HL-60/S4 treated with retinoic acid at 250 ng/mL for 4 days and 3 days (cell line): ENCODE measurements around the gene SELENOV.

ENCODE experiments used
- in situ Hi-C: fragments of 300-500 bp; cut with MboI; formaldehyde crosslinking; loops from 2 replicates; pipeline ENCODE4 v1.7.0; 2022; ENCODE audit warnings: low sequenced_read_pairs

Gene SELENOV

DNA sequence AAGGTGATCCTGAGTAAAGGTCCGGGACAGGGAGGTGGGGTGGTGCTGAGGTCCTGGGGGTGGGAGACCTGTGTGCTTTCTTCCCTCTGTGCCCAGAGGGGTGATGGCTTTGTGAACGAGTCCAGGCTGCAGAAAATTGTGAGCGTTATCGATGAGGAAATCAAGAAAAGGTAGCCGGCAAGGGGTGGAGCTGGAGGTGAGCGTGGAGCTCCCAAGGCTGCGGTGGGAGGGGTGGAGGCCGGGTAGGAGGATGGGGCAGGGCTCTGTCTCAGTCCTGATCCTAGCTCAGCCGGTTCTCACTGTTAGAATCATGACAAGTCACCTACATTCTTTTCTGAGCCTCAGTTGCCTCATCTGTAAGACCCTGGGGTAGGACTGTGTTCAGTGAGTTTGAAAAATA is 4.0 kb downstream of the SELENOV start:
- in situ Hi-C loops: no loop called here

DNA sequence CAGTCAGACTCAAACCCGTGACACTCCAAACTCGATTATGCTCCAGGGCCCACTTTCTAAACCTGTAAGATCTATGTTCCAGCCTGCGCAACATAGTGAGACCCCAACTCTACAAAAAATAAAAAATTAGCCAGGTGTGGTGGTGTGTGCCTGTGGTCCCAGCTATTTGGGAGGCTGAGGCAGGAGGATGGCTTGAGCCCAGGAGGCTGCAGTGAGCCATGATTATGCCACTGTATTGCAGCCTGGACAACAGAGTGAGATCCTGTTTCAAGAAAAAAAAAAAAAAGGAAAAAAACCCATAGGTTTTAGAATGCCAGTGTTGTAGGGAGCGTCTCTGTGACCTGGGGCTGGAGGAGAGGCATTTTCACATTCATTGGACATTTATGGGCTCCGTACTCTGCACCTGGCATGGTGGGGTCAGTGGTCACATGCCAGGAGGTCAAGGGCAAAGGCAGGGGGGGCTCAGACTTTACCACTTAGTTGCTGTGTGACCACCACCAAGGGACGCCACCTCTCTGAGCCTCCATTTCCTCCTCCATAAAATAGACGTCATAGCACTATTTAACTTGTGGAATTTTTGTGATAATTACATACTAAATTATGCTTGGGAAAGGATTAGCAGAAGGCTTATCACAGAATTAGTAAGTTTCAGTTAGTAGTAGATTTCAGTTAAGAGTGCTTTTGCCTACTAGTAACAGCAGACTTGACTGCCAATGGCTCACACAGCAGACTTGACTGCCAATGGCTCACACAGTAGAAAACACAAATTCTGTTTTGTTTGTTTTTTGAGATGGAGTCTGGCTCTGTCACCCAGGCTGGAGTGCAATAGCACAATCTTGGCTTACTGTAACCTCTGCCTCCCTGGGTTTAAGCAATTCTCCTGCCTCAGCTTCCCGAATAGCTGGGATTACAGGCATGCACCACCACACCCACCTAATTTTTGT is 5.9 kb downstream of the SELENOV start:
- in situ Hi-C loops: no loop called here

DNA sequence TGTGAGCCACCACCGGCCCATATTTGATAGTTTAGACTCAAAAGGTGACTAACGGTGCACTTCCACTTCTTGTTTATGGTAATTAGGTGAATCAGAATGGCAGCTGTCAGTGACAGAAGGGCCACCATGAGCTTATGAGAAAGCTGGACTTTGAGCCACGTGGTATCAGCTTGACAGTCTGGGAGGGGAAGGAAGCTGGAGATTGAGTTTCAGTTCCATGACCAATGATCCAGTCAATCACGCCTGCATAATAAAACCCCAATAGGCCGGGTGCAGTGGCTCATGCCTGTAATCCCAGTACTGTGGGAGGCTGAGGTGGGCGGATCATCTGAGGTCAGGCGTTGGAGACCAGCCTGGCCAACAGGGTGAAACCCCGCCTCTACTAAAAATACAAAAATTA is 9.6 kb downstream of the SELENOV start:
- in situ Hi-C loops: no loop called here

DNA sequence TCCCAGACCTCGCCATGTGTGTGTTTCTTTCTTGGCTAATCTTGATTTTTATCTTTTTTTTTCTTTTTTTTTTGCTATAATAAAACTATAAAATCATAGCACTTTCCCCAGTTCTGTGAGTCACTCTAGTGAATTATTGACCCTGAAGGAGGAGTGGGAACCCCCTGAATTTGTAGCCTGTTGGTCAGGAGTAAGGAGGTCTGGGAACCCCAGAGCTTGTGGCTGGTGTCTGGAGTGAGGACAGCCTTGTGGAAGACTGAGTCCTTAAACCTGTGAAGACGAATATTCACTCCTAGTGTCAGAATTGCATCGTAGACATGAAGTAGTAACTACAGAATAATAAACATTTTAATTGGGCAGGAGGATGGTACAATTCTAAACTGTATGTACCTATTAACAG is 10.3 kb downstream of the SELENOV start:
- in situ Hi-C loops: loop anchor here (25.0 kb wide), 1 partner anchor 413 kb away; no protein-coding TSS in a partner anchor

DNA sequence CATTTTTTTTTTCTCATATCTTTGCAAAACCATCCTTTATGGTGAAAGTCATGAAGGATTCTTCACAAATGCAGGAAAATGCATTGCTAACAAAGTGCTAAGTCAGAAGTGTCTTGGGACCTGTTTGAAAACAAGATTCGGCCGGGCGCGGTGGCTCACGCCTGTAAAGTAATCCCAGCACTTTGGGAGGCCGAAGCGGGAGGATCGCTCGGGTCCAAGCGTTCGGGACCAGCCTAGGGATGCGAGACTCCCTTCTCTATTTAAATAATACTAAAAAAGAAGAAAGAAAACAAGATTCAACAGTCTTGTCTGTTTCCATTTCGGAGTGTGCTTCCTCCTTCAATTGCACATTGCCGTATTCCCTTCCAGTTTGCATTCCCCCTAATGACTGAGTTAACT is 16.9 kb downstream of the SELENOV start:
- in situ Hi-C loops: loop anchor here (25.0 kb wide), 1 partner anchor 420 kb away; no protein-coding TSS in a partner anchor

DNA sequence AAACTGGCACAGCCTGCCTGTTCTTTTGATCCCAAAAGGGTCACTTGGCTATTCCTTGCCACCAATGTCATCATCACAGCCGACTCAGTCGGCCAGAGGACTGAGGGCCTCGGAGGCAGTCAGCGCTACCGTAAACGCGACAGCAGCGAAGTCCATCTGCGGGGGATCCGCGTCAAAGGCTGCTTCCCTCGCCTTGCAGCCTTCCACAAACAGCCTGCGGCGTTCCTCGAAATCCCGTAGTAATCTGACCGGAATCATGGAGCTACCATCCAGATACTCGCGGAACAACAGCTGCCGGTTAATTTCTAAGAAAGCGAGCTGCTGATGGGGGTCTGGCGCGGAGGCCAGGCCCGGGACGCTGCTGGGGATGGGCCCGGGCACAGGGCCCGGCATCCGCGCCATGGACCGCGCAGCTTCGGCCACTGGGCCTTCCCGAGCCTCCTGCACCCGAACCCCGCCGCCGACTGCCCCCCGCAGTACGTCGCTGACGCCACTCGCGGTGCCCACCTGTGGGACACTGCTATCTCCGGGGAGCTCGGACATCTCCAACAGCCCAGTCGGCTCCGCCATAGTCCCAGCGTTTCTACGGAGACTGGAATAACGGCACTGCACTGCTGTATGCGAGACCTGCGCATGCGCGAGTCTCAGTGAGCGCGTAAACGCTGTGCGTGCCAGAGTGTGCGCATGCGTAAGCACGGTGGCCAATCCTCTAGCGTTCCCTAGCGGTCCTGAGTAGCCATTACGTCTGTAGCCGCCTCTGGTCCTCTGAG is 17.5 kb downstream of the SELENOV start, which contains the start of gene EID2B:
Gene EID2B, minus strand, starts transcription at position 620 of the 770 bp plus-strand sequence. Its CDS starts 50 bp downstream, at position 570.
- in situ Hi-C loops: loop anchor here (25.0 kb wide), 1 partner anchor 420 kb away; no protein-coding TSS in a partner anchor

DNA sequence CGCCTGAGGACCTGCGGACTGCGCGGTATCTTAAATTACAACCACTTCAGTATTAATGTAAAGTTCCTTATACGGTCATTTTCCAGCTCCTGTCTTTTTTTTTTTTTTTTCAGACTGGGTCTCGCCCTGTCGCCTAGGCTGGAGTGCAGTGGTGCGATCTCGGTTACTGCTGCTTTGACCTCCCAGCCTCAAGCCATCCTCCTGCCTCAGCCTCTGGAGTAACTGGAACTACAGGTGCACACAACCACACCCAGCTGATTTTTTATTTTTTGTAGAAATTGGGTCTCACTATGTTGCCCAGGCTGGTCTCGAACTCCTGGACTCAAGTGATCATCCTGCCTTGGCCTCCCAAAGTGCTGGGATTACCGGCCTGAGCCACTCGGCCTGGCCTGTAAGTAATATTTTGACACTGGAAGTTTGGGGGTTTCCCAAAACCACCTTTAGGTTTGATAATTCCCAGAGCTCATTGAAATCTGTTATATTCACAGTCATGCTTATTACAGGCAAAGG is 18.1 kb downstream of the SELENOV start:
- in situ Hi-C loops: loop anchor here (25.0 kb wide), 1 partner anchor 421 kb away; no protein-coding TSS in a partner anchor

DNA sequence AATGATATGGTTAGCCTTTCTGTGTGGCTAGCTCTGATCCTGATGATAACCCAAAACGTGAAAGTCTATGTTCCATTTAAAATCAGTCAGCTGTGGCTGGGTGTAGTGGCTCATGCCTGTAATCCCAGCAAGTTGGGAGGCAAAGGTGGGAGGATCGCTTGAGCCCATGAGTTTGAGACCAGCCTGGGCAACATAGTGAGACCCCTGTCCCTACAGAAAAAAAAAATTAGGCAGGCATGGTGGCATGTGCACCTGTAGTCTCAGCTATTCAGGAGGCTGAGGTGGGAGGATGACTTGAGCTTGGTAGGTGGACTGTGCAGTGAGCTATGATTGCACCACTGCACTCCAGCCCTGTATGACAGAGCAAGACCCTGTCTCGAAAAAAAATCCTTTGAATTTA is 18.9 kb downstream of the SELENOV start:
- in situ Hi-C loops: loop anchor here (25.0 kb wide), 1 partner anchor 421 kb away; no protein-coding TSS in a partner anchor

DNA sequence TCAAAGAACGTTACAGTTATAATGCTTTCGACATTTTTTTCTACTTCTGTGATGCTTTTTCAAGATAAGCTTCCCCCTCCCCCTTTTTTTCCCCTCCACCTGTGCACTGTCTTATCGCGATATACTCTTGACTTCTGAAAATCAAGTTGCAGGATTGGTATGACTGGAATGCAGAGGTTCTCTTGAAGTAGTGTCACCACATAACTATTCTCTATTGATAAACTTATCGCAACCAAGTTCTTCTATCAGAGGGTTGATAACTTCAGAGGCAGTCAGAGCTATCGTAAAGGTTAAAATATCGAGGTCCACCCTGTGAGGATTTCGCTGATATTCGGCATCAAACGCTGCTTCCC is 24.2 kb downstream of the SELENOV start:
- in situ Hi-C loops: loop anchor here (25.0 kb wide), 1 partner anchor 427 kb away; no protein-coding TSS in a partner anchor

DNA sequence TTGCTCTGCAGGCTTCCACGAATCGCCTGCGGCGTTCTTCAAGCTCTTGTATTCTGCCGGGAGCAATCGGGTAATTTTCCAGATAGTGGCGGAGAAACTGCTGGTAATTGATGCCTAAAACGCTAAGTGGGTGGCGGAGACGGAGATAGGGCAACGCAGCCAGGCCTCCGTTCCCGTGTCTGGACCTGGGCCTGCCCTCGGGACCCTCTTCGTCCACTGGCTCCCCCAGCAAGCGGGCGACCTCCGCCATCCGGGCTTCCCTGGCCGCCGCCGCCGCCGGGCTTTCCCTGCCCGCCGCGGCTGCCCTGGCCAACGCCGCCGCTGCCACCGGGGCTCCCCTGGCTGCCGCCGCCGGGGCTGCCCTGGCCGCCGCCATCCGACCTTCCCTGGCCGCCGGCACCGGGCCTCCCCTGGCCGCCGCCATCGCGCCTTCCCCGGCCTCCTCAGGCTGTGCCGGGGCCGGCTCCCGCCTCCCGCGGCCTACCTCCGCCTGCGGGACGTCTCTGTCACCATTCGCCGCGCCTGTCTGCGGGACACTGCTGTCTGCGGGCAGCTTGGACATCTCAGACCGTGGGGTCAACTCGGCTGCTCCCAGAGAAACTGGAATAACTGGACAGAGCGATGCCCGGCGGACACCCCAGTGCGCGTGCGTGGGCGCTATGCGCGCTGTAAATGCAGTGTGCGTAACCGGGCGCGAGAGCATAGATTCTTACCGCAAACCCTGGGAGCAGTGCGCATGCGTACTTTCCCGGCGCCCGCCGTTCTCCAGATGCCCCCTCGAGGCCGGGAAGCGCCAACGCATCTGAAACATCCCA is 24.8 kb downstream of the SELENOV start, which contains the start of gene EID2:
Gene EID2, minus strand, starts transcription at position 644 of the 815 bp plus-strand sequence. Its CDS starts 82 bp downstream, at position 562.
- in situ Hi-C loops: loop anchor here (25.0 kb wide), 1 partner anchor 427 kb away; no protein-coding TSS in a partner anchor

DNA sequence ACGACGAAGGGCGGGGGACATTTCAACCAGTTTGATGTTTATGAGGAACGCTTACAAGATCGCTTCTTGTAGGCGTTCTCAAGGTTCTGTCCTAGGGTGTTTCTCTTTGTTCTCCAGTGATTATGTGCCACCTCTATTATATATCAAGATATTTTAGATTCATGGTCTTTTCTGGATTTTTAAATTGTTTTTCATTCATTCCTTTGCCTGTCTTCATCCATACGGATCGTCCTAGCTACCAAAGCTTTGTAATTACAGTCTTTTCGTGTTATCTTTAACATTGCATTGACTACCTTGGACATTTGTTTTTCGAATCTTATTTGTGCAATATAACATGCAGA is 25.4 kb downstream of the SELENOV start:
- in situ Hi-C loops: loop anchor here (25.0 kb wide), 1 partner anchor 428 kb away; no protein-coding TSS in a partner anchor

DNA sequence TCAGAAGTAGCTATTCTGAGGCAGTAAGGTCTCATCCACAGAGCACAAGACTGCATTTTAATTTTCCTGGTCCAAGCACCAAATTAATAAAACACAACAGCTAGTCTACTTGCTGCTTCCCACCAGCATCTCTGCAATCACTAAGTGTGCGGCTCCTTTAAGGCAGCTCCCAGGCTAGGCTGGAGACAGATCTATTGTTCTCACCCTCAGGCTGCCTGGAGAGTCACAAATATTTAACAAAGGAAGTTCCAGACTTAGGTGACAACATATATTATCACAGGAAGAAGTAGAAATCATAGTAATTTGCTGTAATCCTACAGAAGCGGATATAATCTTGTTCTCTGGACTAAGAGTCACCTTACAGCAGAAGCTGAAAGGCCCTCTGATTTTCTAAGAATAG is 27.3 kb downstream of the SELENOV start:
- in situ Hi-C loops: loop anchor here (25.0 kb wide), 1 partner anchor 430 kb away; no protein-coding TSS in a partner anchor

DNA sequence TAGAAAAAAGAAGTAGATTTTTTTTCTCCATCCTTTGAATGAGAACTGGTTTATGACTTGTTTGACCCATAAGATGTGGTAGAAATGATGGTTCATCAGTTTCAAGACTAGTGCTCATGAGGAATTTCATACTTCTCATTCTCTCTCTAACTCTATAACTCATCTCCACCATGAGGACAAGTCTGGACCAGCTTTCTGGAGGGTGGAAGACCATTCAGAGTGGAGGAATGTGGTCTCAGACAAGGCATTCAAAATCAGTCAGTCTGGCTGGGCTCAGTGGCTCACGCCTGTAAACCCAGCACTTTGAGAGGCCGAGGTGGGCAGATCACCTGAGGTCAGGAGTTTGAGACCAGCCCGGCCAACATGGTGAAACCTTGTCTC is 28.5 kb downstream of the SELENOV start:
- in situ Hi-C loops: loop anchor here (25.0 kb wide), 1 partner anchor 431 kb away; no protein-coding TSS in a partner anchor

DNA sequence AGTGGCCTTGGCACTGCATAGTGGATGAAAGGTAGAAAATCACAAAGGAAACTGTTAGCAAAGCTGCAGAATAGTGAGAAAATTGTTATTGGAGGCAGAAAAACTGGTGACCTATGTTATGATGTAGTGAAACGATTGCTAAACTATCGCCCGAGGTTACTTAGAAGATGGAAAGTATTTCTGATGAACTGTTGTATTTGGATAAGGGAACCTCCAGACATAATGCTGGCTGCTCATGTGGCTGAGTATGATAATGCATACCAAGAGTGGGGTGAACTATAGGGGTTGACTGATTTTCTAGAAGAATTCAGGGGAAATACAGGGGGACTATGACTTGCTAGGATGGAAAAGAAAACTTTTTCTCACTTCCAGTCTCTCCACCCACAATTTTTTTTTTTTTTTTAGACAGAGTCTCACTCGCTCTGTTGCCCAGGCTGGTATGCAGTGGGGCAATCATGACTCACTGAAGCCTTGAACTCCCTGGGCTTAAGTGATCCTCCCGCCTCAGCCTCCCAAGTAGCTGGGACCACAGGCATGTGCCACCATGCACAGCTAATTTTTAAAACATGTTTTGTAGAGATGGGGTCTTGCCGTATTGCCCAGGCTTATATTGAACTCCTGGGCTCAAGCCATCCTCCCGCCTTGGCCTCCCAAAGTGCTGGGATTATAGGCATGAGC is 29.4 kb downstream of the SELENOV start:
- in situ Hi-C loops: loop anchor here (25.0 kb wide), 1 partner anchor 432 kb away; no protein-coding TSS in a partner anchor

DNA sequence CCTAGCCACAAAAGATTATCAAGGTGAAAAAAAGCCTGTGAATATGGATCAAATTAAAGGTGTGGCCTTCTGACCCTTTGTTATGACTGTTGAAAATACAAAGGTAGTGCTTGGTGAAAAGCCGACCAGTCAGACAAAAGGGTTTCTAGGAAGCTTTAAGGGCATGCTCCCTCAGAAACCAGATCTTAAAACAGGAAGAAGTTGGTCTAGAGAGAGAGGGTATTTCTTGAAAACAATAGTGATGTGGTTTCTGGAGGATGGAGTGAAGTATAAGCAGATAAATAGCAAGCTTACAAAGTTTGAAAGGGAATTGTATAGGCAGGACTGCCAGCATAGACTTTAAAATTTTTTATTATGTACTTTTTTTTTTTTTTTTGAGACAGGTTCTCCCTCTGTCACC is 30.0 kb downstream of the SELENOV start:
- in situ Hi-C loops: loop anchor here (25.0 kb wide), 1 partner anchor 433 kb away; no protein-coding TSS in a partner anchor

DNA sequence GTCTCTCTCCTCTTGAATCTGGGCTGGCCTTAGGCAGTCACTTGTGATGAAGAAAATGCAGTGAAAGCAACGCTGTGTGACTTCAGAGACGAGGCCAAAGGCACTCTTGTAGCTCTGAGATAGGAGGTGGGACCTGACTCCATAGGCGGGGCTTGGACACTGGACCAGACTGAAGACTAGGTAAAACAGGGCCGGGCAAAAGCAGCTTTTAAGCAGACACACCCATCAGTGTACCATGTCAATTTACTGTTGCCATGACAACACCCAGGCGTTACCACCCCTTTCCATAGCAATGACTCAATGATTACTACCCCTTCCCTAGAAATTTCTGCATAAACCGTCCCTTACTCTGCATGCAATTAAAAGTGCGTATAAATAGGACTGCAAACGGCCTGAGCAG is 31.7 kb downstream of the SELENOV start:
- in situ Hi-C loops: loop anchor here (25.0 kb wide), 1 partner anchor 434 kb away; no protein-coding TSS in a partner anchor

DNA sequence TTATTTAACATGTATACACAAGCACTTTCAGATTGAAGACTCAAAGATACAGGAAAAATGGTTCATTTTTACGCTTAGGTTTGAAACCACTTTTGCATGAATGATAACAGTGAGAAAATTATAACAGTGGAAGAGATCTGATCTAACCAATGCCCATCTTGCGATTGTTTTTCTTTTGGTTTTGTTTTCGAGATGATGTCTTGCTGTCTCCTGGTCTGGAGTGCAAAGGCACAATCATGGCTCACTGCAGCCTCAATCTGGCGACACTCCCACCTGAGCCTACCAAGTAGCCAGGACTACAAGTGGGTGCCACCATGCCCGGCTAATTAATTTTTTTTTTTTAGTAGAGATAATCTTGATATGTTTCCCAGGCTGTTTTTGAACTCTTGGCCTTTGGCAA is 35.3 kb downstream of the SELENOV start:
- in situ Hi-C loops: no loop called here

DNA sequence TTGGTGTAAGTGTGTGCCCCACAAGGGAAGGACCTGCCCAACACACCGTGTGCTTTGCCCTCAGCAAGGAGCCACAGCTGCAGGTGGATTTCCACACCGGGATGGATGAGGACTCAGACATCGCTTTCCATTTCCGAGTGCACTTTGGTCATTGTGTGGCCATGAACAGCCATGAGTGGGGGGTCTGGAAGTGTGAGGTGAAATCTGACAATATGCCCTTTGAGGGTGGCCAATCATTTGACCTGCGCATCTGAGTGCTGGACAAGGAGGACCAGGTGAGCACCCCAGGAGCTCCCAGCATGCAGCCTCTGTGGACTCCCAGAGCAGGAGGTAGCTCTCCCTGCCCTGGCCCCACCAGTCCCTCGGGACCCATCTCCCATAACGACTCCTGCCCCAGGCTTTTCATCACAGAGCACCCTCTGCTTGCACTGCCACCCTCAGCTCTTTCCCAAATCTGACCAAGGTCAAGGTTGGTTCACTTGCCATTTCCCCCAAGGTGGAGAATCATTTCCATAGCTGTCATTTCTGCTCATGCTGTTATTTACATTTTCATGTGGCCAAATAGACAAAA is 38.2 kb downstream of the SELENOV start:
- in situ Hi-C loops: no loop called here
